T-helper 2 cell treated with Interferon-gamma antibody and Interleukin-4, amounts not matched to agents 100 ng/mL and 5 ng/mL, for 36 hours (primary cell): Measurements from ENCODE around the gene IGSF21. TPM values are rescaled to one million over a fixed set of nuclear protein-coding genes. Genes with fewer than 3 reads are reported as not detected.
"Not testable (repeated sequence)": the region's sequence is repeated elsewhere in the genome, so short reads cannot be mapped to it uniquely, and the experiment has no call there.

ENCODE experiments used
- intact Hi-C: fragments of 100-400 bp; cut with micrococcal nuclease; formaldehyde crosslinking; loops from one replicate; pipeline ENCODE4 v1.15.1; 2023
- total RNA-seq: library from RNA; stranded (reverse); gene quantifications from 2 replicates; pipeline ENCODE4 v1.2.3, GENCODE V29; 2022

Gene IGSF21
- total RNA-seq, 1 donor from 2014 or later: not detected

- intact Hi-C loops: no loop called here
Measured at GRCh38 chr1:18144916-18145647, 37.5 kb downstream of the IGSF21 start.

GRCh38 chr1:18145851-18146618, 38.4 kb downstream of the IGSF21 start:
- intact Hi-C loops: no loop called here

- intact Hi-C loops: no loop called here
Measured at GRCh38 chr1:18146886-18147285, 39.3 kb downstream of the IGSF21 start.

- intact Hi-C loops: no loop called here
Measured at GRCh38 chr1:18147672-18148071, 40.1 kb downstream of the IGSF21 start.

- intact Hi-C loops: no loop called here
Measured at GRCh38 chr1:18148461-18148860, 40.9 kb downstream of the IGSF21 start.

- intact Hi-C loops: no loop called here
Measured at GRCh38 chr1:18149027-18149641, 41.5 kb downstream of the IGSF21 start.

- intact Hi-C loops: no loop called here
Measured at GRCh38 chr1:18151436-18152122, 44.0 kb downstream of the IGSF21 start.

- intact Hi-C loops: no loop called here
Measured at GRCh38 chr1:18154430-18155194, 47.0 kb downstream of the IGSF21 start.

- intact Hi-C loops: no loop called here
Measured at GRCh38 chr1:18155881-18156385, 48.3 kb downstream of the IGSF21 start.

- intact Hi-C loops: no loop called here
Measured at GRCh38 chr1:18157352-18157751, 49.8 kb downstream of the IGSF21 start.

GRCh38 chr1:18157968-18158367, 50.4 kb downstream of the IGSF21 start:
- intact Hi-C loops: no loop called here

- intact Hi-C loops: no loop called here
Measured at GRCh38 chr1:18158714-18159113, 51.1 kb downstream of the IGSF21 start.

GRCh38 chr1:18160290-18160942, 52.8 kb downstream of the IGSF21 start:
- intact Hi-C loops: no loop called here

GRCh38 chr1:18161690-18162089, 54.1 kb downstream of the IGSF21 start:
- intact Hi-C loops: no loop called here

GRCh38 chr1:18165640-18166039, 58.0 kb downstream of the IGSF21 start:
- intact Hi-C loops: not testable (repeated sequence)

GRCh38 chr1:18166341-18166740, 58.7 kb downstream of the IGSF21 start:
- intact Hi-C loops: no loop called here

- intact Hi-C loops: no loop called here
Measured at GRCh38 chr1:18166929-18167328, 59.3 kb downstream of the IGSF21 start.

- intact Hi-C loops: no loop called here
Measured at GRCh38 chr1:18170444-18170843, 62.8 kb downstream of the IGSF21 start.

- intact Hi-C loops: no loop called here
Measured at GRCh38 chr1:18174037-18174436, 66.4 kb downstream of the IGSF21 start.

GRCh38 chr1:18175051-18175450, 67.5 kb downstream of the IGSF21 start:
- intact Hi-C loops: no loop called here
